Activated T-helper 9 cell treated with anti-CD3 and anti-CD28 coated beads, Interleukin-2, amount 50 U/mL, for 16 hours (primary cell): ENCODE data around the gene PAX2.

Experiments
- DNase-seq: peaks from one replicate; pipeline ENCODE4 v3.0.0-alpha.2; 2020; ENCODE audit warnings: low read depth

The PAX2 gene

GRCh38 chr10:100724531-100725027 lies 20.8 kb upstream of the PAX2 start:
- no peak for DNase-seq

- DNase-seq, result no peak
Measured at GRCh38 chr10:100725071-100725471, 20.3 kb upstream of the PAX2 start.

- DNase-seq, result no peak
Measured at GRCh38 chr10:100725869-100726426, 19.4 kb upstream of the PAX2 start.

GRCh38 chr10:100727808-100728207 lies 17.6 kb upstream of the PAX2 start:
- no peak for DNase-seq

- DNase-seq, result no peak
Measured at GRCh38 chr10:100728928-100729861, 16.2 kb upstream of the PAX2 start.

- no peak for DNase-seq
Measured at GRCh38 chr10:100729862-100730724, 15.3 kb upstream of the PAX2 start.

GRCh38 chr10:100730725-100731406 lies 14.5 kb upstream of the PAX2 start:
- DNase-seq, result no peak

- DNase-seq, result no peak
Measured at GRCh38 chr10:100731407-100732240, 13.8 kb upstream of the PAX2 start.

GRCh38 chr10:100732241-100732596 lies 13.2 kb upstream of the PAX2 start:
- DNase-seq, result no peak

- no peak for DNase-seq
Measured at GRCh38 chr10:100733329-100733728, 12.1 kb upstream of the PAX2 start.

GRCh38 chr10:100734295-100735086 lies 10.9 kb upstream of the PAX2 start:
- no peak for DNase-seq

- DNase-seq, result no peak
Measured at GRCh38 chr10:100735087-100735336, 10.4 kb upstream of the PAX2 start.

GRCh38 chr10:100735337-100736143 lies 9.8 kb upstream of the PAX2 start:
- no peak for DNase-seq

- no peak for DNase-seq
Measured at GRCh38 chr10:100736144-100736808, 9.1 kb upstream of the PAX2 start.

GRCh38 chr10:100736809-100737354 lies 8.5 kb upstream of the PAX2 start:
- DNase-seq, result no peak

- DNase-seq, result no peak
Measured at GRCh38 chr10:100737355-100738054, 7.9 kb upstream of the PAX2 start.

GRCh38 chr10:100738055-100738827 lies 7.1 kb upstream of the PAX2 start:
- DNase-seq, result no peak
